ENCODE measurements around the gene MLLT6.
"Not testable (repeated sequence)": the region's sequence is repeated elsewhere in the genome, so short reads cannot be mapped to it uniquely, and the experiment has no call there.

The MLLT6 gene

DNA sequence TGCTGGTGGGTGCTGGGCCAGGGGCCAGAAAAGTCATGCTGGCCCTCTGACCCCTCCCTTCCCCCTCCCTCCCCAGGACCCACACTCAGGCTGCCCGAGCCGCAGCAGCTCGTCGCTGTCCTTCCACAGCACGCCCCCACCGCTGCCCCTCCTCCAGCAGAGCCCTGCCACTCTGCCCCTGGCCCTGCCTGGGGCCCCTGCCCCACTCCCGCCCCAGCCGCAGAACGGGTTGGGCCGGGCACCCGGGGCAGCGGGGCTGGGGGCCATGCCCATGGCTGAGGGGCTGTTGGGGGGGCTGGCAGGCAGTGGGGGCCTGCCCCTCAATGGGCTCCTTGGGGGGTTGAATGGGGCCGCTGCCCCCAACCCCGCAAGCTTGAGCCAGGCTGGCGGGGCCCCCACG is 16.7 kb downstream of the MLLT6 start:
- no peak for DNase-seq (ENCODE audit: low read depth)
- no peak overlapping the region for H3K4me3 ChIP-seq (ENCODE audit: low read length)
- TF ChIP-seq, protein P1, sequence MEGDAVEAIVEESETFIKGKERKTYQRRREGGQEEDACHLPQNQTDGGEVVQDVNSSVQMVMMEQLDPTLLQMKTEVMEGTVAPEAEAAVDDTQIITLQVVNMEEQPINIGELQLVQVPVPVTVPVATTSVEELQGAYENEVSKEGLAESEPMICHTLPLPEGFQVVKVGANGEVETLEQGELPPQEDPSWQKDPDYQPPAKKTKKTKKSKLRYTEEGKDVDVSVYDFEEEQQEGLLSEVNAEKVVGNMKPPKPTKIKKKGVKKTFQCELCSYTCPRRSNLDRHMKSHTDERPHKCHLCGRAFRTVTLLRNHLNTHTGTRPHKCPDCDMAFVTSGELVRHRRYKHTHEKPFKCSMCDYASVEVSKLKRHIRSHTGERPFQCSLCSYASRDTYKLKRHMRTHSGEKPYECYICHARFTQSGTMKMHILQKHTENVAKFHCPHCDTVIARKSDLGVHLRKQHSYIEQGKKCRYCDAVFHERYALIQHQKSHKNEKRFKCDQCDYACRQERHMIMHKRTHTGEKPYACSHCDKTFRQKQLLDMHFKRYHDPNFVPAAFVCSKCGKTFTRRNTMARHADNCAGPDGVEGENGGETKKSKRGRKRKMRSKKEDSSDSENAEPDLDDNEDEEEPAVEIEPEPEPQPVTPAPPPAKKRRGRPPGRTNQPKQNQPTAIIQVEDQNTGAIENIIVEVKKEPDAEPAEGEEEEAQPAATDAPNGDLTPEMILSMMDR (IDR thresholded peaks at IDR 0.05; ENCODE audit: insufficient read depth, low read depth, low read length, missing control alignments) = no peak

DNA sequence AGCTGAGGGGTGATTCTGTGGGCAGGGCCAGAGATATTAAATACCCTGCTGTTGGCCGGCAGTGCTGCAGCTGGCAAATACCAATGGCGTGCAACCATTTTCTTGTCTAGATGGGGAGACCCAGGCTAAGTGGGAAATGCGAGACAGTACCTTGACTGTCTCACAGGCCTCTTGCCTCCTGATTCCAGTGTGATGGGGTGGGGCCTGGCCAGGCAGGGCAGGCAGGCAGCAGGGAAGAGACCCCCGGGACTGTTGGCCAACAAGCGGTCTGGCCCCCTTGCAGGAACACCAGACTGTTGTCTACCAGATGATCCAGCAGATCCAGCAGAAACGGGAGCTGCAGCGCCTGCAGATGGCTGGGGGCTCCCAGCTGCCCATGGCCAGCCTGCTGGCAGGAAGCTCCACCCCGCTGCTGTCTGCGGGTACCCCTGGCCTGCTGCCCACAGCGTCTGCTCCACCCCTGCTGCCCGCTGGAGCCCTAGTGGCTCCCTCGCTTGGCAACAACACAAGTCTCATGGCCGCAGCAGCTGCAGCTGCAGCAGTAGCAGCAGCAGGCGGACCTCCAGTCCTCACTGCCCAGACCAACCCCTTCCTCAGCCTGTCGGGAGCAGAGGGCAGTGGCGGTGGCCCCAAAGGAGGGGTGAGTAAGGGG is 19.4 kb downstream of the MLLT6 start:
- no peak overlapping the region for H3K4me3 ChIP-seq (ENCODE audit: low read length)
- TF ChIP-seq, protein P1 (IDR thresholded peaks at IDR 0.05; ENCODE audit: insufficient read depth, low read depth, low read length, missing control alignments) = no peak
- no peak for DNase-seq (ENCODE audit: low read depth)

DNA sequence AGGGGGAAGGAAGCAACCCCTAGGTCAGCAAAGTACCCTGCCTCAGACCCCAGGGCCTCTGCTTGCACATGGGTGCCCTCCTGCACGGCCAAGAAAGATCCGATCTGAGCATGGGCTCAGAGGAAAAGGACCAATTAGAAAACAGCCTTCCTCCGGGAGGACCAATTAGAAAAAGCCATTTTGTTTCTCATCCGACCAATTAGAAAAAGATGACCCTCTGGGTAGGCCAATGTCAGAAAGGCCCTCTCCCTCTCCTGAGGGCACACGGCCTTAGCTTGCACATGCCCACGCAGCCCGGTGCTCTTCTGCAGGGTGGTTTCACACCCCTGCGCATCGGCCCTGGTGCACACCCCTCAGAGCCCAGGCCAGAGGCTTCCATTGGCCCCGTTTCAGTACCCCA is 20.0 kb downstream of the MLLT6 start:
- TF ChIP-seq, protein P1 (IDR thresholded peaks at IDR 0.05; ENCODE audit: insufficient read depth, low read depth, low read length, missing control alignments) = no peak
- H3K4me3 ChIP-seq (ENCODE audit: low read length) = no peak overlapping the region
- no peak for DNase-seq (ENCODE audit: low read depth)

DNA sequence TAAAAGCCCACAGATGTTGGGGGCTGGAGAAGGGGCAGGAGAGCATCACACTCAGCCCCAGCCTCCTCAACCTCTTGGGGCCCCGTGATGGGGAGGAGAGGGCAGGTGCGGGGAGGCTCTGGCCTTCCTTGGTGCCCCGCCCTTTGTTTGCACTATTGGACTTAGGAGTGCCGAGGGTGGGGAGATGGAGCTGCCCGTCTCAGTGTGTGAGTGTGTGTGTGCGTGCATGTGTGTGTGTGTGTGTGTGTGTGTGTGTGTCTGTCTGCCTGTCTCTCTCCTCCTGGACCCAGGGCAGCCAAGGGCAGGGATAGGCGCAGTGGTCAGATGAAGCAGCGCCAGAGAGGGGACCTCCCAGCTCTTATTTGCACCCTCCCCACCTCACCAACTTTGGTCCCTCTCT is 21.1 kb downstream of the MLLT6 start:
- H3K4me3 ChIP-seq (ENCODE audit: low read length); DNase-seq (ENCODE audit: low read depth): not testable (repeated sequence)

DNA sequence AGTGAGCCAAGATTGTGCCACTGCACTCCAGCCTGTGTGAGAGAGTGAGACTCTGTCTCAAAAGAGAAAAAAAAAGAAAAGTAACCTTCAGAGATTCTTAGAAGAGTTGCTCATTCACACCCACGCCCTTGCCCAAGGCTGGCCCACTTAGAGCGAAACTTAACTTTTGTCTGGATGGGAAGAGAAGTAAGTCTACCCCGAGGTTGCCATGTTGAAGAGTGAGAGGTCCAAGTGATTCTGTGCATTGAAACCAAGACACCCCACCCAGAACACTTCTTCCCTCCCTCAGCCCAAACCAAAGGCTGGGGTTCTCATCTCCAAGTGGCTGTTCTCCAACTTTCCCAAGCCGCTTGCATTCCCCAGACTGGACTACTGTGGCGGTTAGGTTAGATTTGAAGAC is 22.7 kb downstream of the MLLT6 start:
- DNase-seq (ENCODE audit: low read depth) = peak; percentile 29

DNA sequence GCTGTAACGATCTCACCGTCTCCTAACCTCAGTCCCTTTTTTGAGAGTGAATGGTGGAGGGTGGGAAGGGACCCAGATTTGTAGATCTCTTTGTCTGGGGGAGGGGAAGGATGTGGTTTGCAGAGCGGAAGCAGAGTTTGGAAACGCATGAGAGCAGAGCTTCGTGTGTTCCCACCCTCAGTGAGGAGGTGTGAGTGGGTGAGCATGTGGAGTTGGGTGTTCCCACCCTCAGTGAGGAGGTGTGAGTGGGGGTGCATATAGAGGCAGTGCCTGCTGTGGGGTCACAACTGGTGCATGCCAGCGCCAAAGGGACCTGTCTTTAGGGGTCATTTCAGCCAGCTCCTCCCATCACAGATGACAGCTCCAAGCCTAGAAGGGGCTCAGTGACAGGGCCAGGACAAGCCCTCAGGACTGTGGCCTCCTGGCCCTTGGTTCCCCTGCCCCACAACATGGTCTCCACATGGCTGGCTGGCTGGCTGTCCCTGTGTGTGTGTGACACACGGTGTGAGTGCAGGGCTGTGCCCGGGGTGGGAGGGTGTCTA is 23.3 kb downstream of the MLLT6 start:
- TF ChIP-seq, protein P1 (IDR thresholded peaks at IDR 0.05; ENCODE audit: insufficient read depth, low read depth, low read length, missing control alignments) = no peak
- no peak overlapping the region for H3K4me3 ChIP-seq (ENCODE audit: low read length)
- DNase-seq (ENCODE audit: low read depth) = no peak

More for the DNA sequence above, 22.7 kb downstream of the MLLT6 start:
- TF ChIP-seq, protein P1 (IDR thresholded peaks at IDR 0.05; ENCODE audit: insufficient read depth, low read depth, low read length, missing control alignments) = no peak
- no peak overlapping the region for H3K4me3 ChIP-seq (ENCODE audit: low read length)

DNA sequence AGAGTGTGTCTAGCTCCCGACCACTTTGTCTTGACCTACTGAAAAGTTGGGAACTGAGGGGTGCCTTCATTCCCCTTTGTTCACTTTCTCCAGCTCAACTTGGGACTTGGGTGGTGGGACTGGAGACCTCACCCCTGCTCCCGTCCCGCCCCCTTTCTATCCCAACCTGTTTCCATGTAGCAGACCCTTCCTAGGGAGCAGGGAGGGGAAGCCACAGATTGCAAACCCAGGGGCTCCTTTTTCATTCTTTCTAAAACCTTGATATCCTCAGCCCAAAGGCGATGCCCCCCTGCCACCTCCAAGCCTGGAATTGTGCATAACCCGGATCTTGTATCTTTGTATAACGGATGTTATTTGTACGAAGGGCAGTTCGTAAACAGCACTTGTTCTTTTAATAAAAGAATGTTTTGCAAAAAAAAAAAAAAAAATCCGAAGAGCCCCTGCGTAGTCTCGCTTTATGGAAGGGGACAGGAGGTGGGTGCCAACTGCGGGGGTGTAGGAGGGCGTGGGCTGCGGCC is 24.4 kb downstream of the MLLT6 start:
- no peak for DNase-seq (ENCODE audit: low read depth)
- TF ChIP-seq, protein P1 (IDR thresholded peaks at IDR 0.05; ENCODE audit: insufficient read depth, low read depth, low read length, missing control alignments) = no peak
- H3K4me3 ChIP-seq (ENCODE audit: low read length) = peak overlapping the region; percentile 50

Measured in epithelial cell of esophagus (primary cell).